HG02970 (cell line): ENCODE results near the gene TANC2.
"Not testable (repeated sequence)": the region's sequence is repeated elsewhere in the genome, so short reads cannot be mapped to it uniquely, and the experiment has no call there.

Experiments used
- ATAC-seq: cut with Tn5 transposase; IDR thresholded peaks from one replicate; pipeline ENCODE4 v1.9.1; 2021; ENCODE audit warnings: mild to moderate bottlenecking, moderate library complexity, moderate number of reproducible peaks; ENCODE audit not compliant: unreplicated experiment, low FRiP score

TANC2 gene

GRCh38 chr17:62963296-62963695, 2.7 kb upstream of the TANC2 start:
- ATAC-seq = no peak

- ATAC-seq = no peak
Measured at GRCh38 chr17:62964506-62964905, 1.5 kb upstream of the TANC2 start.

- no peak for ATAC-seq
Measured at GRCh38 chr17:62965174-62965685, 805 bp upstream of the TANC2 start.

- no peak for ATAC-seq
Measured at GRCh38 chr17:62966426-62967204, 580 bp downstream of the TANC2 start.

- no peak for ATAC-seq
Measured at GRCh38 chr17:62967205-62967529, 1.1 kb downstream of the TANC2 start.

GRCh38 chr17:62968445-62968923, 2.4 kb downstream of the TANC2 start:
- no peak for ATAC-seq

- ATAC-seq = no peak
Measured at GRCh38 chr17:62970610-62971009, 4.6 kb downstream of the TANC2 start.

GRCh38 chr17:62971853-62972252, 5.8 kb downstream of the TANC2 start:
- no peak for ATAC-seq

GRCh38 chr17:62974788-62975187, 8.8 kb downstream of the TANC2 start:
- ATAC-seq = no peak

- ATAC-seq = no peak
Measured at GRCh38 chr17:62975206-62975605, 9.2 kb downstream of the TANC2 start.

- not testable (repeated sequence) for ATAC-seq
Measured at GRCh38 chr17:62976643-62977231, 10.7 kb downstream of the TANC2 start.

- no peak for ATAC-seq
Measured at GRCh38 chr17:62980842-62981241, 14.8 kb downstream of the TANC2 start.

GRCh38 chr17:62981933-62982332, 15.9 kb downstream of the TANC2 start:
- no peak for ATAC-seq

- ATAC-seq = no peak
Measured at GRCh38 chr17:62984801-62985200, 18.8 kb downstream of the TANC2 start.

- no peak for ATAC-seq
Measured at GRCh38 chr17:62986549-62986948, 20.5 kb downstream of the TANC2 start.

GRCh38 chr17:62987136-62987535, 21.1 kb downstream of the TANC2 start:
- ATAC-seq = no peak

- ATAC-seq = no peak
Measured at GRCh38 chr17:62989501-62989900, 23.5 kb downstream of the TANC2 start.

- ATAC-seq = no peak
Measured at GRCh38 chr17:62994931-62995330, 28.9 kb downstream of the TANC2 start.

GRCh38 chr17:62995377-62995885, 29.4 kb downstream of the TANC2 start:
- no peak for ATAC-seq

- ATAC-seq = no peak
Measured at GRCh38 chr17:62996221-62996620, 30.2 kb downstream of the TANC2 start.

GRCh38 chr17:62998166-62998565, 32.1 kb downstream of the TANC2 start:
- ATAC-seq = no peak
